Prostate gland (tissue), 2 donors: ENCODE results near the gene IQCC. TPM values are rescaled to one million over a fixed set of nuclear protein-coding genes. Genes with fewer than 3 reads are reported as not detected.

Source experiments
- DNase-seq: peaks from one replicate; pipeline ENCODE4 v3.0.0-alpha.2; 2019; ENCODE audit warnings: low spot score
- H3K27ac ChIP-seq, 2 donors: fragments of 200-600 bp; sonication (generic); 2 replicates each; pipeline ENCODE4 v1.5.1; 2017 to 2019
- H3K27me3 ChIP-seq: fragments of 200-600 bp; sonication (generic); replicated peaks from 2 replicates; pipeline ENCODE4 v1.5.1; 2019; ENCODE audit not compliant: insufficient read depth
- H3K36me3 ChIP-seq, 2 donors: fragments of 200-600 bp; sonication (generic); 1 replicate in 1 of 2; 2 replicates in 1 of 2; pipeline versions ENCODE4 v1.5.1 to v1.8.1; 2017 to 2019
- H3K4me1 ChIP-seq: fragments of 200-600 bp; sonication (generic); replicated peaks from 2 replicates; pipeline ENCODE4 v1.5.1; 2019
- H3K4me3 ChIP-seq, 2 donors: fragments of 200-600 bp; sonication (generic); 2 replicates each; pipeline ENCODE4 v1.5.1; 2017 to 2019
- H3K9me3 ChIP-seq: fragments of 200-600 bp; sonication (generic); 2 replicates; pipeline ENCODE4 v1.5.1; 2017
- CTCF ChIP-seq, 4 experiments: fragments of 200-600 bp in 2 of 4; fragments of 450-650 bp in 2 of 4; sonication (generic) in 2 of 4; IDR thresholded peaks; 1 replicate in 3 of 4; 2 replicates in 1 of 4; pipeline ENCODE4 v1.5.1; 2016 to 2019; ENCODE audit warnings: antibody characterized with exemption in 4 of 4, mild to moderate bottlenecking in 2 of 4, moderate library complexity in 2 of 4
- POLR2A ChIP-seq: fragments of 450-650 bp; IDR thresholded peaks from one replicate; pipeline ENCODE4 v1.6.1; 2016; ENCODE audit warnings: antibody characterized with exemption, mild to moderate bottlenecking
- POLR2AphosphoS5 ChIP-seq: sonication (generic); formaldehyde crosslinking; IDR thresholded peaks from one replicate; pipeline ENCODE4 v1.6.1; 2017; ENCODE audit warnings: antibody characterized with exemption
- WGBS: methylation state at CpG from one replicate; pipeline ENCODE4 v1.1.5; 2018; 5-methylcytosine and 5-hydroxymethylcytosine counted together
- intact Hi-C: fragments of 100-400 bp; cut with DNase I; formaldehyde crosslinking; loops from one replicate; pipeline ENCODE4 v1.14.2; 2022
- total RNA-seq, 2 donors: library from RNA; depleted of rRNA; stranded (reverse); fragments of >200 nt; gene quantifications; one replicate each; pipeline ENCODE4 v1.1.0, GENCODE V29; 2016

Gene IQCC
- total RNA-seq, 2 donors from 2014 or later = 5.2 to 5.6 TPM

GRCh38 chr1:32224285-32224684 is 18.8 kb downstream of the IQCC start:
- H3K27ac ChIP-seq = peak overlapping the region in 1 of 2 donors; percentile 88
- H3K4me3 ChIP-seq = no peak overlapping the region
- intact Hi-C loops = loop anchor here (10.0 kb wide), 1 partner anchor 171 kb away; the partner anchor contains the start of gene BSDC1
- no peaks in the 10 kb centered on the region for H3K9me3 ChIP-seq
- no peaks in the 10 kb centered on the region for H3K27me3 ChIP-seq
- TF ChIP-seq CTCF (IDR thresholded peaks at IDR 0.05) (no peak), POLR2A (no peak), POLR2AphosphoS5 (no peak)
- H3K36me3 ChIP-seq = peaks cover 4 to 17% of the 10 kb centered on the region in 2 donors
- no peak for DNase-seq
- WGBS = 65% methylated on average over 4 of the region's 4 CpGs
- H3K4me1 ChIP-seq = peaks cover 19% of the 10 kb centered on the region

- Histone ChIP-seq H3K36me3 (peaks cover 7 to 27% of the 10 kb centered on the region in 2 donors), H3K9me3 (no peaks in the 10 kb centered on the region), H3K27ac (no peak overlapping the region), H3K4me1 (peaks cover 4% of the 10 kb centered on the region), H3K27me3 (no peaks in the 10 kb centered on the region), H3K4me3 (no peak overlapping the region)
- TF ChIP-seq POLR2A (no peak), CTCF (IDR thresholded peaks at IDR 0.05) (no peak), POLR2AphosphoS5 (no peak)
- no peak for DNase-seq
- 75% methylated on average over 3 of the region's 3 CpGs for WGBS
- intact Hi-C loops = loop anchor here (10.0 kb wide), 1 partner anchor 166 kb away; the partner anchor contains the start of gene BSDC1
Observed at GRCh38 chr1:32228771-32229170, 23.3 kb downstream of the IQCC start.

- Histone ChIP-seq H3K4me1 (no peaks in the 10 kb centered on the region), H3K4me3 (no peak overlapping the region), H3K27me3 (no peaks in the 10 kb centered on the region), H3K36me3 (peaks cover 3 to 16% of the 10 kb centered on the region in 2 donors), H3K9me3 (no peaks in the 10 kb centered on the region), H3K27ac (no peak overlapping the region)
- intact Hi-C loops = no loop called here
- no peak for DNase-seq
- 86% methylated on average over 5 of the region's 5 CpGs for WGBS
- TF ChIP-seq POLR2A (no peak), POLR2AphosphoS5 (no peak), CTCF (IDR thresholded peaks at IDR 0.05) (no peak)
Observed at GRCh38 chr1:32231843-32232432, 26.5 kb downstream of the IQCC start.

- Histone ChIP-seq H3K4me3 (no peak overlapping the region), H3K36me3 (peaks cover 3 to 14% of the 10 kb centered on the region in 2 donors), H3K4me1 (no peaks in the 10 kb centered on the region), H3K9me3 (no peaks in the 10 kb centered on the region), H3K27ac (no peak overlapping the region), H3K27me3 (no peaks in the 10 kb centered on the region)
- TF ChIP-seq CTCF (IDR thresholded peaks at IDR 0.05) (no peak), POLR2AphosphoS5 (no peak), POLR2A (no peak)
- 82% methylated on average over 8 of the region's 8 CpGs for WGBS
- no peak for DNase-seq
- intact Hi-C loops = no loop called here
Observed at GRCh38 chr1:32232558-32233304, 27.3 kb downstream of the IQCC start.

GRCh38 chr1:32234792-32235191 is 29.3 kb downstream of the IQCC start:
- H3K9me3 ChIP-seq = no peaks in the 10 kb centered on the region
- TF ChIP-seq POLR2AphosphoS5 (no peak), CTCF (IDR thresholded peaks at IDR 0.05) (no peak), POLR2A (no peak)
- no peak overlapping the region for H3K4me3 ChIP-seq
- 78% methylated on average over 7 of the region's 7 CpGs for WGBS
- H3K36me3 ChIP-seq = peaks cover 3 to 9% of the 10 kb centered on the region in 2 donors
- no peak for DNase-seq
- intact Hi-C loops = no loop called here
- no peaks in the 10 kb centered on the region for H3K27me3 ChIP-seq
- H3K4me1 ChIP-seq = no peaks in the 10 kb centered on the region
- no peak overlapping the region for H3K27ac ChIP-seq
